Amniotic epithelial cell (primary cell): Measurements from ENCODE around the gene MOCS2.

Source experiments
- DNase-seq: peaks from one replicate; pipeline ENCODE4 v3.0.0-alpha.2; 2010; ENCODE audit warnings: low read depth

The MOCS2 gene

DNA sequence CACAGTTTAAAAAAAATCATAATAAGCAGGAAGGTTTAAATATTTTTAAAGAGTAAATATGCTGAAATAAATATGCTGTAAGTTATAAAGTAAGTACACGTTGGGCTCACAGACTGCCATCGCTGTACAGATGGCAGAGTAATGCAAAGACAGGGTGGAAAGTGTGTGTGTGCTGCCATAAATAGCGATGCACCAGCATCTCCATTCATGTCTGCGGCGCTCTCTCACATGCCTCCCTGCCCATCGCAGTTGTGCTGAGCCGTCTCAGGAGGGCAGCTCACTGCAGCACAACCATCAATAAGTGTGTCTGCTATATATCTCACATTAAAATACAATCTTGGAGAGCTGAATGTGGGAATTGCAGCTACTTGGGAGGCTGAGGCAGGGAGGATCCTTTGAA is 14.3 kb downstream of the MOCS2 start:
- DNase-seq = no peak

DNA sequence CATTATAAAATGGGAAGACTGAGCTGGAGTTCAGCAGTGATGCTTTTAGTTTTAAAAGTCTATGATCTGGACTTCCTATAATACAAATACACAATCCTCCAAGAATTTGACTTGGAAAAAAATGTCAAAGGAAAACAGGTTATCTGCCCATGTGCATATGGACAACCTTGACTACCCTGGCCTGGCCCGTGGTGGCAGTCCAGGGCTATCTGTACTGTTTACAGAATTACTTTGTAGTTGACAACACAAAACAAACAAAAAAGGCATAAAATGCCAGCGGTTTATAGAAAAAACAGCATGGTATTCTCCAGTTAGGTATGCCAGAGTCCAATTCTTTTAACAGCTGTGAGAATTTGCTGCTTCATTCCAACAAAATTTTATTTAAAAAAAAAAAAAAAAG is 17.3 kb downstream of the MOCS2 start:
- no peak for DNase-seq

DNA sequence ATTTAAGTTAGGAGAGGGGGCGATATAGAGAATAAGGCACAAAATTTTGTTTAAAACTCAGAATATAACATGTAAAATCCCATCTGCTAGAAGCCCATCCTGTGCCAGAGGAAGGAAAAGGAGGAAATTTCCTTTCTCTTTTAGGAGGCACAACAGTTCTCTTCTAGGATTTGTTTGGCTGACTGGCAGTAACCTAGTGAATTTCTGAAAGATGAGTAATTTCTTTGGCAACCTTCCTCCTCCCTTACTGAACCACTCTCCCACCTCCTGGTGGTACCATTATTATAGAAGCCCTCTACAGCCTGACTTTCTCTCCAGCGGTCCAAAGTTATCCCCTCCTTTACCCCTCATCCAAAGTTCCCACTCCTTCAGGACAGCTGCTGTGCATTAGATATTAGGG is 18.3 kb downstream of the MOCS2 start:
- DNase-seq = peak; percentile 71

DNA sequence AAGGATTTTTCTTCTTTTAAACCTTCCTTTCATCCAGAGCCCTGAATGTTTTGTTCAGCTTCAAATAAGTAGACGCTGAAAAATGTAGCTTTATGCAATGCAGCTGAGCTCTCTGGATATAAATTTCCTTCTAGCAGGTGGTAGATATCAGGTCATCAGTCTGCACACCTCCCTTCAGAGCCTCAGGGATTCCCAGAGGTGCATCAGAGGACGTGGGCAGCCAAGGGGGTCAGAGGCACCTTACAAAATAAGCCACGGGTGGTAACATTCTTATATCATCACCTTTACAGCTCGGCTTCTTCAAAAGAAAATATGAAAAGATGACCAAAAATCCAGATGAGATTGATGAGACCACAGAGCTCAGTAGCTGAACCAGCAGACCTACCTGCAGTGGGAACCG is 19.3 kb downstream of the MOCS2 start:
- DNase-seq = no peak

DNA sequence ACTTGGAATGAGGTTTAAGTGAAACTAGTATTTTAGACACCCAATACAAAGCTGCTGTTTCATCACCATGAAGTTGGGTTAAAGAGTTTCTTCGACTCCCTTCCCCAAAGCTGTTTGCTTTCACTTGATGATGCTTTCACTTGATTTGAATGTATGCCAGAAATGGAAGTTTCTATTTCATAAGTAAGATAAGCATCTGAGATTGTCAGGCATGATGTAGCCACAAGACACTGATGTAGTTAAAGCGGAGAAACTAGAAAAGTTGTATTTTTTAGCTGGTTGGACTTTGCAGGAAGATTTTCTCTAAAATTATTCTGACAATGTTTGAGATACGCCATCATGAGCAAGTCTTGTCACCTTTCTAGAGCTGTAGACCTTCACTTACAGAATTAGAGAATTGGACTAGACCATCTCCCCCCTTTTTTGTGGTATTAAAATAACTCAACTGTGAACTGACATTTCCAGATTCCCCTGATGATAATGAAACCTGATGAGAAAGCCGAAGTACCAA is 20.0 kb downstream of the MOCS2 start:
- DNase-seq = peak; percentile 77

DNA sequence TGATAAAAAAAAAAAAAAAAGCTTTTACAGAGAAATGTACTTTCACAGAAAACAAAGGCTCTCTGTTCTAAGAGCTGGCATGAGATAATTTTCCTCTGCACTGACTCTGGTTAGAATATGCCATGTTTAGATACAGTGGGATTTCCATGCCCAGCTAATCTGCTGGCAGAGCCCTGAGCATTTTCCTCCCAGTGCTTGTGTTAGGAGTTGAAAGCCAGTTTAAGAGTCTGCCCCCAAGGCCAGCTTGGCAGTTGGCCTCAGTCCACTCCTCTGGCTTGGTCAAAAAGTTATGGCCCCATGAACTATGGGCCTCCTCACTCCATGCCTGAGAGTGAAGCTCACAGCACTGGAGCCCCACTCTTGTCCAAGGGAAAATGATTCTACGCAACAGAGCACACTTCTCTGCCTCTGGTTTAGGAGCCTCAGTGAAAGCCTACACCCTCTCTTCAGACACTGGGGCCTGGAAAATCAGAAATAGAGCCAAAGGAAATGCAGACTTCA is 21.9 kb downstream of the MOCS2 start:
- DNase-seq = no peak

DNA sequence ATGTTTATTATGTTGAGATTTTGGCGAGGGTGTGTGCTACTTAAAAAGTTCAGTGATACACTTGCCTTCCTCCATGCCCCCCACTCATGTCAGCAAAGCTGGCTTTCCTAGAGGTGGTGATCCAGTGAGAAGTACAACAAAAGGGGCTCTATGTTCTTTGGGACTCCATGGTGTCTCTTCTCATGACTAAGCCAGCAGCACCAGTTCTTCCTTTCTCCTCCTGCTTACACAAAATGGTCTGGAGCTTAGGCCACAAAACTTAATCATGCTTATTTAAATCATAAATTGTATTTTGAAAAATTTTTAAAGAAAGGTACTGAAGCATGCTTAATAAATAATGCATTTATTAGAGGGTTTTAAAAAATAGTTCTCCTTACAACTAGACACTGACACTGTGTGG is 22.4 kb downstream of the MOCS2 start:
- DNase-seq = no peak

DNA sequence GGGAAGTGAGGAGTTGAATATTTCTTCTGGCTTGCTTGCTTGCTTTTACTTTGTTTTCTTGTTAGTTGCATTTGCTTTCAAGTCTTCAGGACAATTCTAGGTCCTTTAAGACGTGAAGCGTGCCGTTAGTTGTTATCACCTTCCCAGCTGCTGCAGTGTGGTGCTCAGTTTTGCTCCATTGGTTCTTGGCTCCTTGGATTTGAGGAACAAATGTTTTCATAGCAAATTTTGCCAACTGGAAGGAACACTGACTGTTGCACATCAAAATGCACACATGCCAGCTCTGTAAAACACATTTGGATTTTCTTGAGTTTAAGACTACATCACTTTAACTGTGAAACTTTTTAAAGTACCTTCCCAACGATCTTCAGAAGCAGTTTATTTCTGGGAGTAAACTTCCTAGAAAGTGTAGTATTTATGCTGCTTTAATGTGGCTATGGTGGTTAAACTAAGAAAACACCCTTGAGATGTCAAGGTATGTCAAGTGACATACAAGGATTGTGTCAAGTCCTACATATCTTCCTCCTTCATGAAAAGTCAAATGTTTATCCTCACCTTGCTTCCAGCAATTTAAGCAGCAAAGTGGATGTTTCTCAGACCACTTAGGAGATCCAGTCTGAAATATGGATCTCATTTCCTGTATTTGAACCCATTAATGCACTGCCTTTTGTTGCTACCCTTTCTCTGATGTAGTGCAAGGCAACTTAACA is 24.9 kb downstream of the MOCS2 start:
- DNase-seq = no peak

DNA sequence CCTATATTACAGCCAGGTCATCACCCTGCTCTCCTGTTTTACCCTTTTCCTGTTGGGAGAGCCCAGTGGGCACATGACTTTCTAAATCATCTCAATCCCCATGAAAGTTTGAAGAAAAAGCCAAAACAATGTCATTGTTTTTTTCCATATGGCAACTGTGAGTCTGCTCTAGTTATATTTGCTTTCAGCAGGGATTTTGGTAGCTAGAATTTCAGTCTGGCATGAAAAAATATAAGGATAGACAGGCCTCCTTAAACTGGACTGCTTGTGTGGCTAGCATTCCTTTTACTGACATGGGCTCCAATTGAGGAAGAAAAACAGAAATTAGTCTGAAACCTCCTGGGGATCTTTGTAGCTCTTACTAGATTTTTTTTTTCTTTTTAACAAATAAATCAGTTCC is 25.6 kb downstream of the MOCS2 start:
- no peak for DNase-seq

DNA sequence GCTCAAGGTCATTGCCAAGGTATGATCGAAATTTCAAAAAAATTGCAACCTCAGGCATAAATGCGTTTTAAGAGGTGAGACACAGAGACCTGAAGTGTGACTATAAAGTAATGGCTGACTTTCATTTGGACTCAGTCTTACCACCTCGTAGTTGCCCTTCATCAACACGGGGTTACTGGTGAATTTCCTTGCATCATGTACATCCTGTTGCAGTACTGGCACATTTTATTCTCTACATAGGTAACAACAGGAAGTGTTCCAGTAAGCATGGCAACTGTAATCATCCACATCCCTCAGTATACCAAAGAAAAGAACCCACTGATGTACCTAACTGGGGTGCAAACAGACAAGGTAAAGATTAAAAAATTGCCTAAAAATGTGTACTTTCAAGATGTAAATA is 29.3 kb downstream of the MOCS2 start:
- DNase-seq = no peak

DNA sequence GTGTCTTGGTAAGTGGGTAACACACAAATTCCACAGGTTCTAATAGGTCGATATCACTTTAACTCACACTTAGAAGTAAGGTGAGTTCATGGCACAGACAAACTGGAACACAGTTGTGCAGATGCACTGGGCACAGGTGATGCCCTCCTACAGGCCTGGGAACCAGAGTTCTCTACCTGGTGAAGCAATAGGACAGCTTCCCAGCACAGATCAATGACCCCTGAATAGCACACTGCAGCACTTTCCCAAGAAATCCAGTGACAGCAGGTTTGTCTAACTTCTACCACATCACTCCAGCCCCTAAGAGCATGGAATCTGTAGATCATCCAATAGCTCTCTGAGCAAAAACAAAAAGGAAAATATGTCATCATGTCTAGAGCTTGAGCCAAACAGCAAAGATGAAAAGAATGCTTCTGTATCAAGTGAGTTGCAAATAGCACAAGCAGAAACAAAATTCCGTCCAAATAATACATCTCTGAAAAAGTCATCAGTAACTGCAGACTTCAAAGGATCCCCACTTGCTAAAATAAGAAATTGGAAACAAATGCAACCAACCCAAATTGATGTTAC is 33.5 kb downstream of the MOCS2 start:
- DNase-seq = no peak

DNA sequence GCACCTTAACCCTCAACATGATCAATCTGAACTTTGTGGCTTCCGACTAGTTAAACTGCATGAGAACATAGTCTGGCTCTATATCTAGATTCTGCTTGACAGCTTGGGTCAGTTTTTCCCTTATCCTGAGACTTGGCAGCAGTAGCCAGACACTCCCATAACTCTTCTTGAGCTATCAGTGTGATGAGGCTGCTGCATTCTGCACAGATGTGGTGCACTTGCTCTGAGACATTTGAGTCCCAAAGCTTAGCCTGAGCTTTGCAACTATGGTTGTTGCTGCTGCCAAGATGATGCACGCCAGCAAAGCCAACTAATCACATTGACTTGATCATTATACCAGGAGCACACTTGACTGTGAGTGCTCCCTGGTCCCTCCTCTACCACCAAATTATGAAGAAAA is 36.2 kb downstream of the MOCS2 start:
- DNase-seq = peak; percentile 43

DNA sequence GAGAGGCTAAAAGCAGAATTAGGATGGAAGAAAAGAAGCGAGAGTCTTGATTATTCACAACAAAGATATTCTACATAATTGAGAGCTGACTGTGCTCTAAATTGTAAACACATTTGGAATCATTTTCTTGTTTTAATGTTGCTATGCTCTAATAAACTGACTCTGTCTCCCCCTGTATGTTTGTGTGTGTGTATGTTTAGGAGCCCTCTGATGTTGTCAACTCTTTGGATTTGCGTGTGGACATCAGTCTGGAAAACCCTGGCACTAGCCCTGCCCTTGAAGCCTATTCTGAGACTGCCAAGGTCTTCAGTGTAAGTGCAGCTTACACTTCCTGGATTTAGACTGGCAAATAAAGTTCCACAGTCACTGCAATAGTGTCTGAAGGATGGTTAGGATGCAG is 37.8 kb downstream of the MOCS2 start:
- no peak for DNase-seq

DNA sequence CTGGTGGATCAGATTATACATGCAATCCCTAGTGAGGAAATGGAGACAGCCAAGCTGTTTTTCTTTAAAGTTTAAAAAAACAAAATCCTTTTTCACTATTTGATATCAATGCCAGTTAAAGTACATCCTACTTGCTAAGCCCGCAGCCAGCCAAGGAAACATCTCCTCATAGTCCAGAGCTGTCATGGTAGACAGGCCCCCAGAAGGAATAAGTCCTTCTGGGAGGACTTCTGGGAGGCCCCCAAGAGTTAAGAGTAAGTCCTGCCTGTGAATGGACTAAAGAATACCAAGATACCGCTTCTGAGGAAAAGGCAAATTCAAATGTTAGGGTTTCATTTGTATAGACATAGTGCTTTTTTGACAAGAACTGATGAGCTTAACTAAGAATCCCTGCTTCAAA is 38.3 kb downstream of the MOCS2 start:
- DNase-seq = no peak

DNA sequence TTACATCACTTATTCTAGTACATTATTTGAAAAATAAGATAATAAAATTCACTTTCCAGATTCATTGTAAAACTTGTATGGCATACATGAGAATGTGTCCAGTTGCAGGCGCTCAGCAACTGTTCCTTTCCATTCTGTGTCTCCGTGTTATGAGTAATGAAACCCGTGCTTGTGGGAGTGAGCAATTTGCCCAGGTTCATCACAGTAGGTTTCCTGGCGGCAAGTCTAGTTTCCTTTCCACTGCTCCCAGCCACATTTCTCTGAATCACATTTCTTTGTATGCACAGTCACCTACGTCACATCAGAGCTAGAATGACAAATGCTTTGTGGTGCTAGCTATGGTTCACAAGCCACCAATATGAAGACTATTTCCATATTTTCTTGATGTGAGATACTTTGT is 39.9 kb downstream of the MOCS2 start:
- DNase-seq = peak; percentile 76

DNA sequence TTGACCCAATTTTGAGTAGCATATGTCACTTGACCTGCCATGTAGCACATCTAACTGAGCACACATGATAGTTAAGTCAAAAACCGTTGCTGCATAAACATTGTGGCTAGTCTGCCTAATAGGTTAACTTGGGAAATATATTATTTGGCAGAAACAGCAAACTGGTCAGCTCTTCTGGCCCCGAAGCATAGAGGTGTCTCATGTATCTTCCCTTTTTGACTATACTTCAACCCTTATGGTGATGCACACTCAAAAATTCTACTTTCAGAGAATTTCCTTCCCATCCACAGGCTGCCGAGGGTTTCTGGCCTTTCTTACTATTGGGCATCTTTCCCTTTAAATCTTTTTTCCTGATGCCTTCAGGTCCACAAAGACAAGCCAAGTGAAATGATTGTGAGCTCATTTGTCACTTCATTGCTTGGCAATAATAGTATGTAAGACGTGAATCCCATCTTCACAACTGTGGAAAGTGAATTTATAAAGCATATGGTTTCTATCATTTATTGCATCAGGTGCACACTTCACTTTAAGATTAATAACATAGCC is 41.2 kb downstream of the MOCS2 start:
- DNase-seq = no peak

DNA sequence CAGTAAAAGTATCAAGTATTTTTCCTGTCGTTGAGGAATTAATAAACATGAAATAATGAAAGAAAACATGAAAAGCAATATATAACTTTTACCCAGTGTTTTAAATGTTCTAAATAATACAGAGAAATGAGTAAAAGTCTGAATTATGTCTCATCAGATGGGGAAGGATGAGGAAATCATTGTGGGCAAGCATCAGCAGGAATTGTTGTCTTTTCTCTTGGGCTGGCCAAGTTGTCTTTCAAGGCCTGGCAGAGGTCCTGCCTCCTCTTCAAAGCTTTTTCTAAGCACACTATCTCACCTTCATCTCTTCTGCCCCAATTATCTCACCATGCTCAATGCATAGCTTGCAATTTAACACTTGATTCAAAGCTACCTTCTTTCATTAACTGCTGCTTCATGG is 41.9 kb downstream of the MOCS2 start:
- DNase-seq = peak; percentile 65

DNA sequence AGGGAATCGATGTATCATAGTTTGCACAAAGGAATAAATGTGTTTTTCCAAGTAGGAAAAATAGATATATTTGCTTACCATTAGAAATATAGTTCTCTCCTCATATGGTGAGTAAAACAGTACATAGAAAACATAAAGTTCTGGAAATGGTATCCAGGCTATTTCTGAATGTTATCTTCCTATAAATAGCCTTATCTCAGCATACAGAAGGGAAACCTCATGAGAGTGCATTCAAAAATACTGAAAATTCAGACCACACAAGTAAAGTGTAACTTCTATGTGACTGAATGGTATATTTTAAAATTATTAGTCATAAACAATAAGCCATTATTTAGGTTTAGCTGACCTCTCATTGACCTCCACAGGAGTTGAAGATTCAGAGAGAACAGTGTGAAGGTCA is 43.5 kb downstream of the MOCS2 start:
- DNase-seq = no peak

DNA sequence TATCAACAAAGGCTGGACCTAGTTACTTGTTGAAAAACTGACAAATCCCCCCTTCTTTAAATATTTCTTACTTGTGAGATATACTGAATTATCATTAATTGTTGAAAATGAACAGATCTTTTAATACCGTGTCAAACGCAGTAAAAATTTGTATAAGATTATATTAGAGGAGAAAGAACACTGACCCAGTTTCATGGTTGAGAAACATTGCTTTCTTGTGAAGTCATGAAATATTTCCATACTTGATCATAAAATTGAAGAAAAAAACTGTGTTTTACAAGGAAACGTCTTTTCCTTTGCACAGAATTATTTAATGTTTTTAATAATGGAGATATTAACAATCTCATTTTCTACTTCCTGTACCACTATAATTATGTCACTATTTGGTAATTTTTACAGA is 45.8 kb downstream of the MOCS2 start:
- peak; percentile 45 for DNase-seq

DNA sequence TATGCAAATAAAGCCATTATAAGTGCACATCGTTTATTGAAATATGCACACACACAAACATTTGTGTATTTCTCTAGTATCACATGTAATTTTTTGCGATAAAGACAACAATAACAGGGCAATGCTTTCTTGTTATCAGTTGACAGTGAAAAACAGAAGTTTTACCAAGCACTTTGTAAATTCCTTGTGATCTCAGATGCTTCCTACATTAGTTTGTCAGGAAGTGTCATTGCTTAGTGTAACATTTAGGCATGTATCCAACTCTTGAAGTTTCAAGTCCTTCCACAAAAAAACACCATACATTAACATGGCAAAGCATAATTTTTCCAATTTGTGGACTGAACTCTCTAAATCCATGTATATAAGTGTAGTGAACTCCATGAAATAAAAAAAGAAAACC is 46.4 kb downstream of the MOCS2 start:
- DNase-seq = peak; percentile 64

DNA sequence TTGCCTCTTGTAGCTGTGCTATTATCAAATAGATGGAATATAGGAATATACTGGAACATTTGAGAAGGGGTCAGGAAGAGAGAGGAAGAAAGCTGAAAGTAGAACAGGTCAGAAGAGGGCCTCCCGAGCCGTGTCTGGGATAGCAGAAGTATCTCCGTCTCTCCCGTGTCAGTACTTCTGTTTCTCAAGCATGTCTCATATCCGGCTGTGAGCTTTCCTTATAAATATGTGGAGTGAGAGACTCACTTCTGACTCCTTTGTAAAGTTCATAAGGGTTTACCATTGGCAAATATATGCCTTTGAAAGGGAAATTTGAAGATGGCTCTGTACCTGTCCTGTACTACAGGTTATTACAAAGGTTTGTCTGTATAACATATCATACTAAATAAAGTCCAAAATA is 50.3 kb downstream of the MOCS2 start:
- DNase-seq = peak; percentile 77

DNA sequence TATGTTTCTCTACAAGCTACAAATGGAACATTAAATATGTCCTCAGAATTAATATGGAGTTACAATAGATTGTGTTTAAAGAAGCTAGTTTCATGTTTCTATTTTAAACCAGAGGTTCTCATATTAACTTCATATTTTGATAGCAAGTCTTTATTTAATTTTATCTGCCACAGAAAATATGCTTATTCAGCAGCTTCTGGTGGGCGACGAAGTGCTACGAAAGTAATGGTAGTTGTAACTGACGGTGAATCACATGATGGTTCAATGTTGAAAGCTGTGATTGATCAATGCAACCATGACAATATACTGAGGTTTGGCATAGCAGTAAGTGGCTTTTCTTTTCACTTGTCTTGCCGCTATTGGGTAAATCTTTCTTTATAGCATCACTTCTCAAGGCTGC is 54.2 kb downstream of the MOCS2 start:
- no peak for DNase-seq

DNA sequence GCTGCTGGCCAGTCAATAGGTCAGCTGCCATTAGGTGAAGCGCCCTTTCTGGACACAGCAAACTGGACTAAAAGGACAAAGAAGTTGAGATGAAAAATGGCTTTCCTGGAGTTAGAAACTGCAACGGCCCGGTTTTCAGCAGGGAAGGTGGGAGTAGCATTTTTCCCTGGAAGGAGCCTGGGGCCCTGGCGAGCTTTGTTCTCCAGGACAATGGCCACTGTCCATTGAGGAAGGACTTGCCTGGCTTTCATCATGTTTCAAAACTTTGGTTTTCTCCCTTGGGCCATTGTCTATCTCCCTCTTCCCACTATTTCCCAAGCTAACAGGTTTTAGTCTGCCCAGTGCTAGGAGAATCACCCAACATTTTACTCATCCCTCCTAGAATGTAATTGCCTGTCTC is 56.2 kb downstream of the MOCS2 start:
- no peak for DNase-seq

DNA sequence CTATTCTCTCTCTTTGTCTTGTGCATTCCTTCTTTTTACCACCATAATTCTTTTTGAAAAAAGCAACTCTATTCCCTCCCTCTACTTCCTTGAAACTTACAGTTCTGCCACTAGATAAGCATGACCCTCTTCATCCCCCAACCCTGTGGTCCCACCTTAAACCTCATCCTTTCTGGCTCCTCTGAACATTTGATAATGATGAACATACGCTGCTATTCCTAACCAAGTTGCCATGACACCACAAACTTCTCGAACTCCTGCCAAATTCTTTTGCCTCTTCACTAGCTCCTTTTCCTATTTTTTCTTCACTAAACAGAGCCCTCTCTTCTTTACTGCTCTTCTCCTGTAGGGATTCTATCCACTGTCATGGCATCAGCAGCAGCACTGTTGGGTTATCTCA is 57.1 kb downstream of the MOCS2 start:
- no peak for DNase-seq
